Thyroid gland (tissue), 4 donors: Measurements from ENCODE around the gene TIMM29. TPM values are rescaled to one million over a fixed set of nuclear protein-coding genes. Genes with fewer than 3 reads are reported as not detected.
"Not testable (repeated sequence)": the region's sequence is repeated elsewhere in the genome, so short reads cannot be mapped to it uniquely, and the experiment has no call there.

Experiments
- DNase-seq, 2 donors: peaks; one replicate each; pipeline ENCODE4 v3.0.0-alpha.2; 2019
- H3K27ac ChIP-seq, 3 donors: fragments of 200-600 bp; sonication (generic); 1 replicate in 2 of 3; 2 replicates in 1 of 3; pipeline ENCODE4 v1.5.1; 2016 to 2019; ENCODE audit warnings: mild to moderate bottlenecking in 1 of 3, moderate library complexity in 1 of 3
- H3K27me3 ChIP-seq: fragments of 200-600 bp; sonication (generic); one replicate; pipeline ENCODE4 v1.5.1; 2019
- H3K36me3 ChIP-seq, 2 donors: fragments of 200-600 bp; sonication (generic); one replicate each; pipeline ENCODE4 v1.5.1; 2016 to 2019
- H3K4me1 ChIP-seq, 2 donors: fragments of 200-600 bp; sonication (generic); one replicate each; pipeline ENCODE4 v1.5.1; 2017 to 2019
- H3K4me3 ChIP-seq, 3 donors: fragments of 200-600 bp; sonication (generic); replicated peaks in 1 of 3; 1 replicate in 2 of 3; 2 replicates in 1 of 3; pipeline ENCODE4 v1.5.1; 2016; ENCODE audit warnings: mild to moderate bottlenecking in 1 of 3
- H3K9me3 ChIP-seq: fragments of 200-600 bp; sonication (generic); one replicate; pipeline ENCODE4 v1.5.1; 2017
- CTCF ChIP-seq, 6 experiments: fragments of 200-600 bp in 3 of 6; fragments of 450-650 bp in 3 of 6; sonication (generic) in 3 of 6; IDR thresholded peaks; one replicate each; pipeline ENCODE4 v1.5.1; 2016 to 2019; ENCODE audit warnings: antibody characterized with exemption in 6 of 6, mild to moderate bottlenecking in 2 of 6, inconsistent platforms in 1 of 6, moderate library complexity in 1 of 6
- POLR2A ChIP-seq, 2 donors: fragments of 450-650 bp; IDR thresholded peaks; one replicate each; pipeline ENCODE4 v1.6.1; 2017; ENCODE audit warnings: antibody characterized with exemption in 2 of 2, mild to moderate bottlenecking in 2 of 2, moderate library complexity in 1 of 2
- WGBS, 2 donors: methylation state at CpG; one replicate each; pipeline ENCODE4 v1.1.5; 2017; 5-methylcytosine and 5-hydroxymethylcytosine counted together
- intact Hi-C: fragments of 100-400 bp; cut with DNase I; formaldehyde crosslinking; loops from one replicate; pipeline ENCODE4 v1.15.1; 2023
- total RNA-seq, 4 donors: library from RNA; depleted of rRNA; stranded (reverse); fragments of >200 nt; gene quantifications; one replicate each; pipeline ENCODE4 v1.2.3, GENCODE V29; 2016

Gene TIMM29
- total RNA-seq, 4 donors from 2014 or later = 19.6 to 39.5 (median 33.4) TPM

- Histone ChIP-seq H3K4me3 (no peak overlapping the region), H3K9me3 (no peaks in the 10 kb centered on the region), H3K36me3 (no peaks in the 10 kb centered on the region), H3K27me3 (no peaks in the 10 kb centered on the region), H3K27ac (no peak overlapping the region), H3K4me1 (no peaks in the 10 kb centered on the region)
- DNase-seq = no peak
- intact Hi-C loops = no loop called here
- whole genome bisulfite sequencing, 2 donors = 97 to 99% methylated on average over 4 of the region's 4 CpGs
- TF ChIP-seq POLR2A (IDR thresholded peaks at IDR 0.05) = no peak
- TF ChIP-seq CTCF (IDR thresholded peaks at IDR 0.05) = no peak
Observed at GRCh38 chr19:10945264-10945663, 16.7 kb downstream of the TIMM29 start.

- Histone ChIP-seq H3K4me3 (no peak overlapping the region), H3K27ac (no peak overlapping the region), H3K36me3 (no peaks in the 10 kb centered on the region), H3K9me3 (no peaks in the 10 kb centered on the region), H3K27me3 (no peaks in the 10 kb centered on the region), H3K4me1 (no peaks in the 10 kb centered on the region)
- DNase-seq = no peak
- WGBS, 2 donors = 83 to 89% methylated on average over 6 of the region's 6 CpGs
- intact Hi-C loops = no loop called here
- TF ChIP-seq CTCF (IDR thresholded peaks at IDR 0.05) (no peak), POLR2A (IDR thresholded peaks at IDR 0.05) (no peak)
Observed at GRCh38 chr19:10946958-10947657, 18.5 kb downstream of the TIMM29 start.

- no peaks in the 10 kb centered on the region for H3K36me3 ChIP-seq
- H3K27ac ChIP-seq = no peak overlapping the region
- intact Hi-C loops = no loop called here
- 84 to 85% methylated on average over 6 of the region's 6 CpGs for WGBS, 2 donors
- no peaks in the 10 kb centered on the region for H3K9me3 ChIP-seq
- no peak overlapping the region for H3K4me3 ChIP-seq
- no peaks in the 10 kb centered on the region for H3K27me3 ChIP-seq
- peak in 1 of 2 donors; percentile 31 for DNase-seq
- H3K4me1 ChIP-seq = no peaks in the 10 kb centered on the region
- no peak for TF ChIP-seq CTCF (IDR thresholded peaks at IDR 0.05)
- TF ChIP-seq POLR2A (IDR thresholded peaks at IDR 0.05) = no peak
Observed at GRCh38 chr19:10952809-10953208, 24.2 kb downstream of the TIMM29 start.

- Histone ChIP-seq H3K4me1 (peaks cover 28 to 29% of the 10 kb centered on the region in 2 donors), H3K4me3 (peak overlapping the region in 1 of 3 donors; percentile 65), H3K27ac (peak overlapping the region in 1 of 3 donors; percentile 88)
- H3K9me3 ChIP-seq, DNase-seq, H3K27me3 ChIP-seq, intact Hi-C loops, H3K36me3 ChIP-seq: not testable (repeated sequence)
- 93 to 95% methylated on average over 19 of the region's 19 CpGs for WGBS, 2 donors
Observed at GRCh38 chr19:10959277-10959968, 30.8 kb downstream of the TIMM29 start.

- intact Hi-C loops = no loop called here
Observed at GRCh38 chr19:10960314-10961072, 31.9 kb downstream of the TIMM29 start, which contains the start of gene SMARCA4. SMARCA4 (plus strand) TSS chr19:10961030; CDS start chr19:10984152, 23,122 bp downstream.

More at GRCh38 chr19:10960314-10961072, 31.9 kb downstream of the TIMM29 start, which contains the start of gene SMARCA4:
- DNase-seq = peak; percentile 97 to 98
- H3K4me3 ChIP-seq = peak within 1 kb of the TSS; percentile 68 to 86 (median 81)
- peak within 1 kb of the TSS; percentile 88 to 96 (median 92) for H3K27ac ChIP-seq
- H3K9me3 ChIP-seq = no peaks in the 10 kb centered on the region
- H3K4me1 ChIP-seq = peaks cover 28 to 29% of the 10 kb centered on the region in 2 donors
- no peaks in the 10 kb centered on the region for H3K27me3 ChIP-seq
- WGBS, 2 donors = 1 to 6% methylated on average over 3 to 20 of the region's 100 CpGs
- H3K36me3 ChIP-seq = no peaks in the 10 kb centered on the region
- TF ChIP-seq POLR2A (IDR thresholded peaks at IDR 0.05) = peak; percentile 77 to 97
- no peak for TF ChIP-seq CTCF (IDR thresholded peaks at IDR 0.05)
